K562 (cell line): ENCODE measurements around the gene SLC37A2. TPM values are rescaled to one million over a fixed set of nuclear protein-coding genes. Genes with fewer than 3 reads are reported as not detected.

ENCODE experiments used
- ATAC-seq: fragments of 200-7000 bp; cut with Tn5 transposase; 3 replicates; pipeline ENCODE4 v1.9.1; 2020; ENCODE audit warnings: moderate library complexity
- BruUV-seq: library from RNA; stranded (reverse); fragments of 400-500 nt; replicated peaks from 2 replicates; lab custom pipeline; 2021; lab: Mats Ljungman, UMichigan
- CTCF ChIA-PET: fragments of 300-600 bp; formaldehyde crosslinking; extraction: SDS; loops from one replicate; lab custom pipeline; 2021; ENCODE audit warnings: low intra/inter-chr PET ratio; lab: Yijun Ruan, JAX
- POLR2A ChIA-PET: fragments of 300-600, 350-650 bp; sonication (Branson Sonifier 250); formaldehyde crosslinking; extraction: SDS; loops from one replicate; lab custom pipeline; 2021; ENCODE audit warnings: antibody characterized with exemption, inconsistent platforms; lab: Yijun Ruan, JAX
- DNase-seq, 4 experiments: peaks; one replicate each; pipeline versions ENCODE4 v3.0.0 to v3.0.0-alpha.2; 2011 to 2018; ENCODE audit warnings: low spot score in 3 of 4, mixed read lengths in 3 of 4; ENCODE audit errors: extremely low read depth in 1 of 4
- FAIRE-seq: peaks from 2 replicates; lab custom pipeline; 2011; peaks lifted over from hg19 to GRCh38; lab: Jason Lieb, UNC
- H2AFZ ChIP-seq: 2 replicates; pipeline ENCODE4 v1.6.0; 2011; ENCODE audit warnings: low read depth, low read length, control low read depth, inconsistent platforms
- H3K27ac ChIP-seq: fragments of 200-600 bp; 3 replicates; pipeline ENCODE4 v1.8.0; 2011; ENCODE audit warnings: low read depth, mild to moderate bottlenecking, control low read depth, inconsistent platforms, low read length, moderate library complexity, mixed read lengths; ENCODE audit errors: extremely low read depth
- H3K27me3 ChIP-seq, 2 experiments: fragments of 300-600 bp in 1 of 2; 2 replicates in 1 of 2; 3 replicates in 1 of 2; pipeline versions ENCODE4 v1.6.0 to v1.8.0; 2011; ENCODE audit warnings: inconsistent platforms in 2 of 2, low read length in 2 of 2, mild to moderate bottlenecking in 1 of 2, mixed read lengths in 1 of 2, moderate library complexity in 1 of 2; ENCODE audit not compliant: control insufficient read depth in 2 of 2, insufficient read depth in 2 of 2
- H3K36me3 ChIP-seq: fragments of 300-600 bp; 3 replicates; pipeline ENCODE4 v1.8.0; 2011; ENCODE audit warnings: mild to moderate bottlenecking, low read length, inconsistent platforms; ENCODE audit not compliant: control insufficient read depth, insufficient read depth
- H3K4me1 ChIP-seq, 2 experiments: fragments of 200-600 bp in 1 of 2; replicated peaks in 1 of 2; 2 replicates in 1 of 2; 3 replicates in 1 of 2; pipeline versions ENCODE4 v1.5.1 to v1.8.0; 2011; ENCODE audit warnings: inconsistent platforms in 2 of 2, low read length in 2 of 2, mild to moderate bottlenecking in 1 of 2, mixed read lengths in 1 of 2, moderate library complexity in 1 of 2; ENCODE audit not compliant: control insufficient read depth in 2 of 2, insufficient read depth in 2 of 2
- H3K4me2 ChIP-seq: 2 replicates; pipeline ENCODE4 v1.6.1; 2011; ENCODE audit warnings: low read length, control low read depth, inconsistent platforms, mixed read lengths; ENCODE audit not compliant: insufficient read depth
- H3K4me3 ChIP-seq: fragments of 200-600 bp; sonication (generic), shearing (Covaris generic); 2 replicates; pipeline ENCODE4 v1.5.1; 2016; ENCODE audit warnings: control low read depth, inconsistent platforms
- H3K79me2 ChIP-seq: fragments of 200-600 bp; 3 replicates; pipeline ENCODE4 v1.8.0; 2011; ENCODE audit warnings: low read length, inconsistent platforms; ENCODE audit not compliant: control insufficient read depth, insufficient read depth
- H3K9ac ChIP-seq, 2 experiments: 2 replicates each; pipeline versions ENCODE4 v1.6.0 to v1.6.1; 2011; ENCODE audit warnings: low read depth in 2 of 2, low read length in 2 of 2, control low read depth in 1 of 2, inconsistent platforms in 1 of 2, mild to moderate bottlenecking in 1 of 2, mixed read lengths in 1 of 2; ENCODE audit not compliant: insufficient read depth in 1 of 2
- H3K9me1 ChIP-seq: one replicate; pipeline ENCODE4 v1.6.0; 2011; ENCODE audit warnings: inconsistent platforms, mild to moderate bottlenecking, low read length, moderate library complexity; ENCODE audit not compliant: control insufficient read depth, insufficient read depth
- H3K9me3 ChIP-seq: replicated peaks from 2 replicates; pipeline ENCODE4 v1.5.1; 2011; ENCODE audit warnings: low read depth, low read length, inconsistent platforms; ENCODE audit not compliant: control insufficient read depth, insufficient read depth
- H4K20me1 ChIP-seq: replicated peaks from 2 replicates; pipeline ENCODE4 v1.6.1; 2011; ENCODE audit warnings: low read length, inconsistent platforms, mixed read lengths; ENCODE audit not compliant: control insufficient read depth, insufficient read depth
- ARID1B ChIP-seq: fragments of 450-650 bp; IDR thresholded peaks from 2 replicates; pipeline ENCODE4 v1.6.1; 2016; ENCODE audit warnings: antibody characterized with exemption, mild to moderate bottlenecking, inconsistent platforms
- CBFA2T2 ChIP-seq: fragments of 450-650 bp; conservative IDR thresholded peaks from 2 replicates; pipeline ENCODE4 v1.6.1; 2017; ENCODE audit warnings: mild to moderate bottlenecking
- CBFA2T3 ChIP-seq: fragments of 450-650 bp; IDR thresholded peaks from 2 replicates; pipeline ENCODE4 v1.6.1; 2017
- CXXC5 ChIP-seq: fragments of 250-450 bp; sonication (Bioruptor Pico); IDR thresholded peaks from 2 replicates; pipeline ENCODE4 v1.8.0; 2022; ENCODE audit warnings: inconsistent platforms, mild to moderate bottlenecking, moderate library complexity
- FIP1L1 ChIP-seq: fragments of 200-400 bp; formaldehyde crosslinking; IDR thresholded peaks from 2 replicates; pipeline ENCODE4 v1.6.1; 2018; ENCODE audit warnings: mild to moderate bottlenecking, low read depth, low read length; ENCODE audit not compliant: poor library complexity, severe bottlenecking
- FOXP4 ChIP-seq: sonication (generic); formaldehyde crosslinking; IDR thresholded peaks from 2 replicates; pipeline ENCODE4 v1.8.0; 2022; ENCODE audit warnings: mild to moderate bottlenecking, missing genetic modification reagents, borderline replicate concordance
- HDAC2 ChIP-seq: fragments of 450-650 bp; IDR thresholded peaks from 2 replicates; pipeline ENCODE4 v1.6.1; 2016; ENCODE audit warnings: mild to moderate bottlenecking
- NCOR1 ChIP-seq: fragments of 450-650 bp; IDR thresholded peaks from 2 replicates; pipeline ENCODE4 v1.6.1; 2016; ENCODE audit warnings: mild to moderate bottlenecking, moderate library complexity
- PRPF4 ChIP-seq: fragments of 200-400 bp; formaldehyde crosslinking; IDR thresholded peaks from one replicate; pipeline ENCODE4 v1.6.1; 2017; ENCODE audit warnings: low read length, low read depth, mild to moderate bottlenecking; ENCODE audit not compliant: insufficient read depth, poor library complexity, severe bottlenecking
- TAL1 ChIP-seq: fragments of 450-650 bp; IDR thresholded peaks from 2 replicates; pipeline ENCODE4 v1.6.1; 2016; ENCODE audit warnings: mild to moderate bottlenecking
- TCF3 ChIP-seq: sonication (generic); formaldehyde crosslinking; IDR thresholded peaks from 2 replicates; pipeline ENCODE4 v1.4.0; 2020; ENCODE audit warnings: mild to moderate bottlenecking, missing genetic modification reagents
- VEZF1 ChIP-seq: fragments of 200-800 bp; sonication (Bioruptor generic); IDR thresholded peaks from 2 replicates; pipeline ENCODE4 v1.6.1; 2017; ENCODE audit warnings: missing genetic modification characterization, missing compliant biosample characterization
- WGBS: fragments of 100-300 bp; shearing (Covaris generic); methylation state at CpG from one replicate; pipeline ENCODE4 v1.1.6; 2016; ENCODE audit warnings: low coverage, mixed read lengths; ENCODE audit not compliant: insufficient coverage; ENCODE audit errors: missing lambda C conversion rate; 5-methylcytosine and 5-hydroxymethylcytosine counted together
- in situ Hi-C: fragments of 300-500 bp; cut with MboI; formaldehyde crosslinking; loops from 4 replicates; pipeline ENCODE4 v1.15.0; 2018; ENCODE audit warnings: inconsistent platforms, mixed read lengths
- intact Hi-C: fragments of 100-400 bp; cut with micrococcal nuclease; formaldehyde crosslinking; loops from 2 replicates; pipeline ENCODE4 v1.14.2; 2022
- polyA plus RNA-seq, 8 experiments: library from polyadenylated mRNA; depleted of rRNA in 4 of 8; stranded (reverse) in 5 of 8; unstranded in 3 of 8; fragments of >200 nt; fragmentation: Nextera tagmentation in 2 of 8; fragmentation: Illumina TruSeq in 1 of 8; extraction: Ambion mirVana in 2 of 8; extraction: Trizol in 1 of 8; gene quantifications; 2 replicates each; pipeline versions ENCODE4 v1.2.1 to v1.2.3, GENCODE V29; 2011 to 2014; ENCODE audit warnings: inconsistent platforms in 1 of 8, missing spikeins in 1 of 8
- total RNA-seq, 7 experiments: library from RNA; depleted of rRNA in 6 of 7; stranded (reverse); fragments of >200 nt in 6 of 7; fragmentation: Illumina TruSeq in 2 of 7; extraction: Trizol in 2 of 7; gene quantifications; 2 replicates each; pipeline versions ENCODE4 v1.2.1 to v1.2.3, GENCODE V29; 2011 to 2021; ENCODE audit warnings: low replicate concordance in 1 of 7

The SLC37A2 gene
- total and polyA plus RNA-seq, 9 of the 15 experiments (the other 6 are each of a cell fraction or from before 2014, with no cell fraction given) = 0.01 to 1.2 (median 0.52) TPM

GRCh38 chr11:125057693-125058016, 5.5 kb upstream of the SLC37A2 start:
- Histone ChIP-seq H3K9me3 (no peaks in the 10 kb centered on the region), H3K9ac (peak overlapping the region in 1 of 2 experiments; percentile 4; a peak in 1 of 4 replicates), H3K4me2 (peak overlapping the region; percentile 32), H3K79me2 (no peaks in the 10 kb centered on the region), H3K27me3 (no peaks in the 10 kb centered on the region), H3K27ac (no peak overlapping the region), H2AFZ (no peak overlapping the region), H3K4me1 (peaks cover 9 to 11% of the 10 kb centered on the region in 2 experiments; a peak in 4 of 5 replicates), H4K20me1 (no peaks in the 10 kb centered on the region), H3K9me1 (no peaks in the 10 kb centered on the region), H3K4me3 (no peak overlapping the region), H3K36me3 (no peaks in the 10 kb centered on the region)
- no TSS peak for BruUV-seq
- 10% methylated on average over 5 of the region's 5 CpGs for WGBS
- ATAC-seq (peak; percentile 82), FAIRE-seq (no peak), DNase-seq (peak in 1 of 4 experiments; percentile 48)
- intact Hi-C loops = no loop called here
- ChIA-PET CTCF (interaction anchor here (0.6 kb wide), 1 partner anchor 33 kb away, joined by 3 read pairs; no protein-coding TSS in a partner anchor), POLR2A (interaction anchor here (1.2 kb wide), 1 partner anchor 12 kb away, joined by 4 read pairs; no protein-coding TSS in a partner anchor)
- in situ Hi-C loops = no loop called here
- peak; percentile 48 for TF ChIP-seq TCF3 (CRISPR knock-in tag)
- TF ChIP-seq CBFA2T2 = peak; percentile 28; the same call in 1 of the 2 replicates
- TF ChIP-seq PRPF4 = no peak
- 0 out of 2 replicates have a peak, but pooled peaks have one; percentile 25 for TF ChIP-seq TAL1
- no peak for TF ChIP-seq FOXP4 (CRISPR knock-in tag)
- TF ChIP-seq ARID1B = peak; percentile 28; the same call in 1 of the 2 replicates
- TF ChIP-seq CBFA2T3 = peak; percentile 52
- TF ChIP-seq CXXC5 (CRISPR knock-in tag) = 0 out of 2 replicates have a peak, but pooled peaks have one; percentile 15
- no peak for TF ChIP-seq FIP1L1
- 0 out of 2 replicates have a peak, but pooled peaks have one; percentile 7 for TF ChIP-seq NCOR1
- TF ChIP-seq VEZF1 = peak; percentile 29; the same call in 1 of the 2 replicates
- TF ChIP-seq HDAC2 = no peak
